NCI-H146 treated with DMSO at 0.1 percent for 48 hours (cell line): Measurements from ENCODE around the gene ZEB2.
"Not testable (repeated sequence)": the region's sequence is repeated elsewhere in the genome, so short reads cannot be mapped to it uniquely, and the experiment has no call there.

ENCODE experiments used
- DNase-seq: peaks from one replicate; lab custom pipeline; 2025; ENCODE audit not compliant: unreplicated experiment; lab: John Stamatoyannopoulos, UW

ZEB2 gene

DNA sequence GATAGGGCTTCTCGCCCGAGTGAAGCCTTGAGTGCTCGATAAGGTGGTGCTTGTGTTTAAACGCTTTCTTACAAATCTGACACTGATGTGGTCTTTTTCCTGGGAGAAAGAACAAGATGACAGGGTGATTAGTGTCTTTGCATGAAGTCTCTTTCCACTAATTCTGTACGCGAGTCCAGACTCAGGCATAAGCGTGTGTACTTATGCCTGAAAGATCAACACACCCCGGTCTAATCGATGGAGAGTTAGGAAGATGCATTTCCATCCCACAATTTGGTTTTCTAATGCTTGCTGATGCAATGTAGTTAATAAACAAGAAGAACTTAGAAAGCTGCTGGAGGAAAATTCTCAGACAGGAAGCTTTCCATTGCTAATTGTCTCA, 130.0 kb downstream of the ZEB2 start:
- DNase-seq: no peak

- no peak for DNase-seq
These were observed 130.6 kb downstream of the ZEB2 start for GRCh38 chr2:144389151-144389929.

DNA sequence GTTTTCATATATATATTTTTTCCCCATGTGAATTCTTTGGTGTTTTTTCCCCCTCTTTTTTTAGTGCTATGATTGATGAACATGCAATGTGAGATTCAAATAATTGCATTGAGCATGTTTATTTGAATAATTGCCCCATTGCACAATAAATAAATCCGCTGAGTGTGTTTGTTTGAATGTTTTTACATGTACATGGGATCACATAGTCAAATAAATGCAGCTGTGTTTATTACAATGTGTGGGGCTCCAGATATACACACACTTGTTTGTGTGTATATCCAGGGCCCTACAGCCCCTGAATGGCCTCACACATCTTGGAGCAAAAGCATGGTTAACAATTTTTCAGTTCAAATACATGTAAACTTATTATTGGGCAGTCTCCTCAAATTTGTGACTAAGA, 134.5 kb downstream of the ZEB2 start:
- DNase-seq: no peak

GRCh38 chr2:144383571-144384100, 136.3 kb downstream of the ZEB2 start:
- DNase-seq: no peak

- DNase-seq: no peak
These were observed 137.1 kb downstream of the ZEB2 start for GRCh38 chr2:144382849-144383248.

DNA sequence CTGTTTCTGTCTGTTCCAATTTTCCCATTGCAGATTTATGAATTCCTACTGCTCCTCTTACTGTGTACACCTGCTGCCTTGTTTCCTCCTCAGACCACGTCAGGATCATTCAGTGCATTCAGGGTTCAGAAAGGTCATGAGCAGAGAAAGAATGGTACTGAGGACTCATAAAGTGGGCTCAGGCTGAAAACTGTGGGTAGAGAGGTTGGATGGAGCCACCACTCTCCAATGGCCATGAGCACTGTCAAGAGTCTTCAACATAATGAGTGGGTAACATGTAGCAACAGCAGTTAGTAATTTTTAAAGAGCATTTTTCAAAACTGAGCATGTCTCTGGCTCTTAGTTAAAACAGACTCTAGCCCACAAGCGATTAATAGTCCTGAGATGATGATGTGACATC, 138.2 kb downstream of the ZEB2 start:
- DNase-seq: no peak

DNA sequence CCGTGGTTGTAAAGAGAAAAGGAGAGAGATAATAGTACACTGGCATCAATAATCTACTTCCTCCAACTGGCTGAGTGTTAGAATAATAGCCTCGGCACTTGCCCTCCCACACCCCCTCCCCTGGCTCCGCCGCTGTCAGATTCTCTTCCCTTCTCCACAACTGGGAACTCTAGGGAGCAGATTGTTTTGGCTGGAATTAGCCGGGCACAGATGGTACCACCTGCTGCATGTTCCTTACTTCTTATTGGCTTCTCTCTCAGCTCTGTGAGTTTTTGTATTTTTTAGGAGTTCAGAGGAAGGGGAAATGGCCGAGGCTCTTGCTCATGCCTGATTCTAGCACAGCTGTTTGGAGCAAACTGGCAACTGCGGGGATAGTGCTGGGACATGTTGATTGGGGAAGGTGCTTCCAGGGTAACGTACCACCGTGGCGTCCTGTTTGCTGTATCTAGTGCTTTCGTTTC, 140.0 kb downstream of the ZEB2 start:
- no peak for DNase-seq

- DNase-seq: no peak
These were observed 141.4 kb downstream of the ZEB2 start for GRCh38 chr2:144378551-144378950.

DNA sequence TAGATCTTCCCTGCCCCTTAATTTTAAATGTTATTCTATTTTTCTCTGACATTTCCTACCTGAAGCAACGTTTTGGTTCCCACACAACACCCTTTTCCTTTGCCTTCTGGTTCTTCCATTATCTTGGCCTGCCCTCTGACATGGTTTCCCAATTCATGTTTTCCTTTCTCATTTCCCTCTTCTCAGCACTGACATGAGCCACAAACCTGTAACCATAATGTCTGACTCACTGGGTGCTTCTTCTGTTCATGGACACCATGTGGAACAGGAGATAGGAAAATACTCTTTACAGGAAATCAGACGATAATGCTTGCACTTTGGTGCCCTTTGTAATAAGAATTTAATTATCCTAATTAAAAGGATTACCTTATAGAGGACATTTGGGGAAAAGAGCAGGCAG, 142.0 kb downstream of the ZEB2 start:
- DNase-seq: no peak

DNA sequence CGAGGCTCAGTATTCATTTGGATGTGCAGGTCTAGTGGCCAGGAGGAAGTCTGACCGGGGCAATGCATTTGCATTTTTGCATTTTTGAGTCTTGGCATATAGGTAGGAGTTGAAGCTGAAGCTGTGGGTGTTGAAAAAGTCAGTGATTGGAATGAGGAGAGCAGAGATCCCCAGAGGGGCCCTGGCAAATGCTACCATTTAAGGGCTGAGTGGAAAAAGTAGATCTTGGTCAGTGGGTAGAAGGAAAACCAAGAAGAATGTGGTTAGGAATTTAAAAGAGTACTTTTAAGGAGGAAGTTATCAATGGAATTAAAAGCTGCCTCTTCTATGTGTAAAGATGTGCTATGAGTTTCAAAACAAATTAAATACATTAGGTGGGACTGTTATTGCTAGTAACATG, 143.0 kb downstream of the ZEB2 start:
- DNase-seq: no peak

GRCh38 chr2:144376460-144376859, 143.5 kb downstream of the ZEB2 start:
- DNase-seq: no peak

- no peak for DNase-seq
These were observed 145.7 kb downstream of the ZEB2 start for GRCh38 chr2:144374163-144374661.

DNA sequence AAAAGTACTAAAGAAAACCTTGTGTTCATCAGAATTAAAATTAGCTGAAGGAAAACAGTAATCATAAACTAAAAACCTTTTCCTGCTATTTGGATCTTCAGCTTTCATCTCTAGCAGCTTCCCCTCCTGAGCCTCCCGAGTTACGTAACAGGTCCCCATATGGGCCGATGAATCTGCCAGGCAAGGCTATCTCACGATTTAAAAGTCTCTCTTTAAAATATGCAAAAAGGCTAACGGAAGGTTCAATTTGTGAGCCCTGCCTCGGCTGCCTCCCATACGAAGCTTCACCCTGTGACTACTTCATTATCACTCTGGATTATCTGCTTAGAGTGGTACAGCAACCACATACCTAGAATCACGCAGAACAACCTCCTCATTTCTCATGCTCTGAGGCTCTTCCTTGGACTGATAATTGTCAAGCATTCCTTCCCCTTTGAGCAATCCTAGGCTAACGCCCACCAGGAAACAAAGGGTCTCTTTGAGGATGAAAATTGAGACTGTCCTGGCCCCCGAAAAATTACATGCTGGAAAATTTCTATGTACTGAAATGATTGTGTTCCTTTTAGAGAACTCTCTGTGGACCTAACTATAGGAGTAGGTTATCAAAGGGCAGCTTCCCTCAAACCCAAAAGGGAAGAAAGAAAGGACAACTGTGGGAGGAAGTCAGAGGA, 147.4 kb downstream of the ZEB2 start:
- DNase-seq: no peak

- DNase-seq: no peak
These were observed 148.9 kb downstream of the ZEB2 start for GRCh38 chr2:144370937-144371584.

- DNase-seq: no peak
These were observed 150.5 kb downstream of the ZEB2 start for GRCh38 chr2:144369416-144369815.

GRCh38 chr2:144366825-144367429, 153.0 kb downstream of the ZEB2 start:
- no peak for DNase-seq

DNA sequence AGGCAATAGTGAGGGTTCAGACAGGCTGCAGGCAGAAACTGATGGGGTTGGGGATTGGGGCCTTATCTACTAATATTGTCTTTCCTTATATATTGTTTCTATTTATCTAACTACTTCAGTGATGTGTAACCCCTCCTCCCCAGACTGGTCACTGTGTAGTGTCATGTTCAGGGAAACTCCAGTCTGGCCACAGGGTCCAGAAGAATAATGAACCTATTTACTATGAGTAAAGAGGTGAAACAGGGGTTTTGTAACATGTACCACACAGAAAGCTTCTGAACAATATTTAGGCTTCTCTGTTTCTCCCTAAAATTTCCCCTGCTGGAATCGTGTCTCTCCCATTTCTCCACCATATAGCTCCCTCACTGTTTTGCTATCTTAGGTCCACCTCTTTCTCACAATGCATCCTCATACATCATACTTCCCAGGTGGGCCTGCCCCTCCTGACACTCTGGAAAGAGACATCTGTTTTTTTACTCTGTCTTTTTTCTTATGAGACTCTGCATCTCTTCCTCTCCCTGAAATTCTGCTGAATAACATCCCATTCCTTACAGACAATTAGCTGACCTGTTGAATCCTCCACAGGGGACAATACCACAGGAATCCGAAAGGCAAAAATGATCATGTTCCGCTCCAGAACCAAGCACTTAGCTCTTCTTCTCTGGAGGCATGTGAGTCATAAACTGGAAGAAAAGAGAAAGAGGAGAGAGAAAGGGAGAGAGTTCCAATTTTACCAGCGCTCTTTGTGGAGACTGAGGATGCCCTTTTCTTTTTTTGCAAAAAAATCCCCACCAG, 154.8 kb downstream of the ZEB2 start:
- no peak for DNase-seq

DNA sequence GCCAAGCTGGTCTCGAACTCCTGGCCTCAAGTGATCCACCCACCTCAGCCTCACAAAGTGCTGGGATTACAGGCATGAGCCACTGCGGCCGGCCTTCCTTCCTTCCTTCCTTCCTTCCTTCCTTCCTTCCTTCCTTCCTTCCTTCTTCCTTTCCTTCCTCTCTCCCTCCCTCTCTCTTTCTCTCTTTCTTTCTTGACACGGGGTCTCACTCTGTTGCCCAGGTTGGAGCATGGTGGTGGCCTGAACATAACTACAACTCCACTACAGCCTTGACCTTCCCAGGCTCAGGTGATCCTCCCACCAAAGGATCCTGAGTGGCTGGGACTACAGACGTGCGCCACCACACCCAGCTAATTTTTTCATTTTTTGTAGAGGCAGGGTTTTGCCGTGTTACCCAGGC, 155.7 kb downstream of the ZEB2 start:
- DNase-seq: not testable (repeated sequence)

DNA sequence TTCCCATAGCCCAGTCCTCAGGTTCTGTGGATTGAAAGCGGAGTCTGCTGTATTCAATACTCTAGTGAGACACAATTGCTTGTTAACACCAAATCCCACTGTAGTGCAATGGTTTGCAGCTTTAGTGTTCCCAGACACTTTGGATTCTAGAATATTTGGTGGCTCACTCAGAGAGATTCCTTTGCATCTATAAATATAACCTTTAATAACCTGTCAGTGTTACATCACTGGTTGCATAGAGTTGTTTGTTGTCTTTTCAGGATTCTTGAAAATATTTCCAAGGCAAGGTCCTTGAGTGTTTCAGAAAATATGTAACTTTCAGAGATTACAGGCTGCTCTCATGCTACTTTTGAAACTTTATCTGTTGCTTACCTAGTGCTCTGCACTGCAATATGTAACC, 157.5 kb downstream of the ZEB2 start:
- no peak for DNase-seq

DNA sequence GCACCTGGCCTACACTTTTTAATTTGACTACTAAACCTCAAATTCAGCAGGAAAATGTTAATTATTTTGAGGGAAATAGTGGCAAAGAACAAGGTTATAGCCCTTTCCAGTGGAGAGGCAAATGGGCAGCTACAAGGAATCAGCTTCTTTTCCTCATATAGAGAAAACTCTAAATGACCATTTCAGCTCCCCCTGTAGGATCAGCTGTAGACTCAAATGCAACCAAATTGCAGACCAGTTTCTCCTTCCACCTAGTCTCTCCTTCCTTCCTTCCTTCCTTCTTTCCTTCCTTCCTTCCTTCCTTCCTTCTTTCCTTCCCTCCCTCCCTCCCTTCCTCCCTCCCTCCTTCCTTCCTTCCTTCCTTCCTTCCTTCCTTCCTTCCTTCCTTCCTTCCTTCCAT, 158.2 kb downstream of the ZEB2 start:
- no peak for DNase-seq
